CD14-positive monocyte (primary cell): ENCODE results near the gene STEEP1. TPM values are rescaled to one million over a fixed set of nuclear protein-coding genes. Genes with fewer than 3 reads are reported as not detected.

Experiments
- DNase-seq, 3 donors: peaks; one replicate each; pipeline ENCODE4 v3.0.0-alpha.2; 2011 to 2022
- H2AFZ ChIP-seq: 2 replicates; pipeline ENCODE4 v1.6.0; 2012; ENCODE audit warnings: mild to moderate bottlenecking, low read depth, low read length, inconsistent platforms; ENCODE audit not compliant: insufficient read depth, poor library complexity, severe bottlenecking
- H3K27ac ChIP-seq, 2 donors: 1 replicate in 1 of 2; 2 replicates in 1 of 2; pipeline ENCODE4 v1.5.1; 2012 to 2013; ENCODE audit warnings: low read length in 2 of 2, control low read depth in 1 of 2, inconsistent platforms in 1 of 2, low read depth in 1 of 2, mild to moderate bottlenecking in 1 of 2
- H3K27me3 ChIP-seq, 2 donors: one replicate each; pipeline versions ENCODE4 v1.6.0 to v1.6.1; 2011 to 2013; ENCODE audit warnings: low read length in 2 of 2; ENCODE audit not compliant: control insufficient read depth in 2 of 2, insufficient read depth in 2 of 2
- H3K36me3 ChIP-seq, 2 donors: replicated peaks in 1 of 2; 1 replicate in 1 of 2; 2 replicates in 1 of 2; pipeline versions ENCODE4 v1.5.1 to v1.6.1; 2012 to 2013; ENCODE audit warnings: low read length in 2 of 2, control low read depth in 1 of 2, inconsistent platforms in 1 of 2, mild to moderate bottlenecking in 1 of 2; ENCODE audit not compliant: insufficient read depth in 2 of 2, control insufficient read depth in 1 of 2
- H3K4me1 ChIP-seq, 2 donors: 1 replicate in 1 of 2; 2 replicates in 1 of 2; pipeline versions ENCODE4 v1.5.1 to v1.6.1; 2012 to 2013; ENCODE audit warnings: low read length in 2 of 2, control low read depth in 1 of 2, inconsistent platforms in 1 of 2, mild to moderate bottlenecking in 1 of 2, moderate library complexity in 1 of 2; ENCODE audit not compliant: insufficient read depth in 2 of 2, control insufficient read depth in 1 of 2
- H3K4me2 ChIP-seq: replicated peaks from 2 replicates; pipeline ENCODE3; 2012; ENCODE audit warnings: low read length, moderate library complexity, mild to moderate bottlenecking; ENCODE audit not compliant: poor library complexity, severe bottlenecking; ENCODE audit errors: extremely low read depth
- H3K4me3 ChIP-seq, 3 experiments: fragments of 200-600 bp in 1 of 3; sonication (generic) in 1 of 3; replicated peaks in 1 of 3; 1 replicate in 2 of 3; 2 replicates in 1 of 3; pipeline ENCODE4 v1.5.1; 2011 to 2013; ENCODE audit warnings: low read length in 3 of 3, mild to moderate bottlenecking in 3 of 3, control low read depth in 2 of 3, low read depth in 2 of 3, inconsistent platforms in 1 of 3, moderate library complexity in 1 of 3
- H3K79me2 ChIP-seq: 2 replicates; pipeline ENCODE4 v1.6.0; 2012; ENCODE audit warnings: mild to moderate bottlenecking, control low read depth, inconsistent platforms, low read length, moderate library complexity; ENCODE audit not compliant: insufficient read depth
- H3K9ac ChIP-seq: 2 replicates; pipeline ENCODE4 v1.6.0; 2017; ENCODE audit warnings: low read length, mild to moderate bottlenecking; ENCODE audit not compliant: insufficient read depth, poor library complexity, severe bottlenecking
- H3K9me3 ChIP-seq, 2 donors: replicated peaks in 1 of 2; 1 replicate in 1 of 2; 2 replicates in 1 of 2; pipeline versions ENCODE4 v1.5.1 to v1.6.1; 2012 to 2013; ENCODE audit warnings: low read length in 2 of 2, control low read depth in 1 of 2; ENCODE audit not compliant: control insufficient read depth in 1 of 2, insufficient read depth in 1 of 2
- H4K20me1 ChIP-seq: 2 replicates; pipeline ENCODE4 v1.6.0; 2012; ENCODE audit warnings: mild to moderate bottlenecking, low read length, control low read depth, moderate library complexity; ENCODE audit not compliant: insufficient read depth
- H3K27ac Mint-ChIP-seq, 7 donors: one replicate each; pipeline ENCODE4 v1.8.0; 2020; ENCODE audit warnings: mild to moderate bottlenecking in 7 of 7, mixed read lengths in 7 of 7, moderate library complexity in 6 of 7, inconsistent platforms in 2 of 7
- H3K27me3 Mint-ChIP-seq, 3 donors: one replicate each; pipeline ENCODE4 v1.8.0; 2021 to 2022; ENCODE audit warnings: low read depth in 3 of 3, mild to moderate bottlenecking in 3 of 3, mixed read lengths in 3 of 3, moderate library complexity in 3 of 3, inconsistent platforms in 1 of 3
- H3K36me3 Mint-ChIP-seq, 2 donors: one replicate each; pipeline ENCODE4 v1.8.0; 2020; ENCODE audit warnings: mixed read lengths in 2 of 2, inconsistent platforms in 1 of 2, mild to moderate bottlenecking in 1 of 2
- H3K4me1 Mint-ChIP-seq: one replicate; pipeline ENCODE4 v1.8.0; 2020; ENCODE audit warnings: mild to moderate bottlenecking, mixed read lengths
- H3K4me3 Mint-ChIP-seq, 2 donors: one replicate each; pipeline ENCODE4 v1.8.0; 2020; ENCODE audit warnings: mild to moderate bottlenecking in 2 of 2, mixed read lengths in 2 of 2, moderate library complexity in 1 of 2
- H3K9me3 Mint-ChIP-seq, 7 donors: one replicate each; pipeline ENCODE4 v1.8.0; 2020 to 2022; ENCODE audit warnings: mixed read lengths in 7 of 7, mild to moderate bottlenecking in 6 of 7, moderate library complexity in 6 of 7, inconsistent platforms in 2 of 7
- WGBS: methylation state at CpG from one replicate; pipeline ENCODE4 v1.1.5; 2013; ENCODE audit warnings: missing lambda C conversion rate; ENCODE audit not compliant: insufficient coverage; 5-methylcytosine and 5-hydroxymethylcytosine counted together
- intact Hi-C, 2 donors: fragments of 100-400 bp; cut with micrococcal nuclease; formaldehyde crosslinking; loops; one replicate each; pipeline versions ENCODE4 v1.15.0 to v1.15.1; 2023
- polyA plus RNA-seq, 3 donors: library from polyadenylated mRNA; depleted of rRNA in 1 of 3; unstranded in 2 of 3; stranded (reverse) in 1 of 3; fragments of 300-500 nt in 2 of 3; fragments of >200 nt in 1 of 3; fragmentation: Illumina TruSeq in 2 of 3; gene quantifications; 1 replicate in 2 of 3; 2 replicates in 1 of 3; pipeline ENCODE4 v1.2.3, GENCODE V29; 2012 to 2021
- TF ChIP-seq, protein P1 (sequence below): fragments of 200-600 bp; IDR thresholded peaks from one replicate; pipeline ENCODE4 v1.8.0; 2022; ENCODE audit warnings: antibody characterized with exemption, mild to moderate bottlenecking

Gene STEEP1
- polyA plus RNA-seq, 3 donors: 10.6 to 13.2 (median 12.6) TPM

DNA sequence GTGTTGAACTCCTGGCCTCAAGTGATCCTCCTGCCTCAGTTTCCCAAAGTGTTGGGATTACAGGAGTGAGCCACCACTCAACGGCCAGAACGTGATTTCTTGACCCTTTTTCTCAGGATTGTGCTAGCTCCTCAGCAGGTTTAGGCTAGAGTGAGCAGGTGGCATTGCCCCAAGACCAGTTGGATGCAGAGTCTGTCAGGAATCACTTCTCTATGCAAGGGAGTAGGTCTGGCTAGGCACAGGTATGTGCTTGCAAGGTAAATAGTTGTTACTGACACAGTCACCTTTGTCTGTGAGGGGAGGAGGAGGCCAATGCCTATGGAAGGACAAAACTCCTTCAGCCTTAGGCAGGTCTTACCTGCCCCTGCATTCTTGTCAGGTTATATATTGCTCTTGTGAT, 72.7 kb downstream of the STEEP1 start:
- Histone ChIP-seq H2AFZ (no peak overlapping the region), H3K9me3 (no peaks in the 10 kb centered on the region), H3K4me2 (no peak overlapping the region), H3K36me3 (no peaks in the 10 kb centered on the region), H3K27ac (no peak overlapping the region), H3K27me3 (no peaks in the 10 kb centered on the region), H3K4me3 (no peak overlapping the region), H3K9ac (no peak overlapping the region), H3K79me2 (no peaks in the 10 kb centered on the region), H3K4me1 (no peaks in the 10 kb centered on the region), H4K20me1 (no peaks in the 10 kb centered on the region)
- H3K4me3 Mint-ChIP-seq: no peak overlapping the region
- whole genome bisulfite sequencing: 93% methylated on average over 2 of the region's 2 CpGs
- DNase-seq: no peak
- intact Hi-C loops: no loop called here
- H3K27ac Mint-ChIP-seq: no peak overlapping the region
- TF ChIP-seq, protein P1, sequence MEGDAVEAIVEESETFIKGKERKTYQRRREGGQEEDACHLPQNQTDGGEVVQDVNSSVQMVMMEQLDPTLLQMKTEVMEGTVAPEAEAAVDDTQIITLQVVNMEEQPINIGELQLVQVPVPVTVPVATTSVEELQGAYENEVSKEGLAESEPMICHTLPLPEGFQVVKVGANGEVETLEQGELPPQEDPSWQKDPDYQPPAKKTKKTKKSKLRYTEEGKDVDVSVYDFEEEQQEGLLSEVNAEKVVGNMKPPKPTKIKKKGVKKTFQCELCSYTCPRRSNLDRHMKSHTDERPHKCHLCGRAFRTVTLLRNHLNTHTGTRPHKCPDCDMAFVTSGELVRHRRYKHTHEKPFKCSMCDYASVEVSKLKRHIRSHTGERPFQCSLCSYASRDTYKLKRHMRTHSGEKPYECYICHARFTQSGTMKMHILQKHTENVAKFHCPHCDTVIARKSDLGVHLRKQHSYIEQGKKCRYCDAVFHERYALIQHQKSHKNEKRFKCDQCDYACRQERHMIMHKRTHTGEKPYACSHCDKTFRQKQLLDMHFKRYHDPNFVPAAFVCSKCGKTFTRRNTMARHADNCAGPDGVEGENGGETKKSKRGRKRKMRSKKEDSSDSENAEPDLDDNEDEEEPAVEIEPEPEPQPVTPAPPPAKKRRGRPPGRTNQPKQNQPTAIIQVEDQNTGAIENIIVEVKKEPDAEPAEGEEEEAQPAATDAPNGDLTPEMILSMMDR: no peak
- H3K4me1 Mint-ChIP-seq: peaks cover 10% of the 10 kb centered on the region
- H3K9me3 Mint-ChIP-seq: no peaks in the 10 kb centered on the region
- no peaks in the 10 kb centered on the region for H3K36me3 Mint-ChIP-seq
- H3K27me3 Mint-ChIP-seq: peaks cover 0 to 11% (median 0%) of the 10 kb centered on the region in 3 donors

DNA sequence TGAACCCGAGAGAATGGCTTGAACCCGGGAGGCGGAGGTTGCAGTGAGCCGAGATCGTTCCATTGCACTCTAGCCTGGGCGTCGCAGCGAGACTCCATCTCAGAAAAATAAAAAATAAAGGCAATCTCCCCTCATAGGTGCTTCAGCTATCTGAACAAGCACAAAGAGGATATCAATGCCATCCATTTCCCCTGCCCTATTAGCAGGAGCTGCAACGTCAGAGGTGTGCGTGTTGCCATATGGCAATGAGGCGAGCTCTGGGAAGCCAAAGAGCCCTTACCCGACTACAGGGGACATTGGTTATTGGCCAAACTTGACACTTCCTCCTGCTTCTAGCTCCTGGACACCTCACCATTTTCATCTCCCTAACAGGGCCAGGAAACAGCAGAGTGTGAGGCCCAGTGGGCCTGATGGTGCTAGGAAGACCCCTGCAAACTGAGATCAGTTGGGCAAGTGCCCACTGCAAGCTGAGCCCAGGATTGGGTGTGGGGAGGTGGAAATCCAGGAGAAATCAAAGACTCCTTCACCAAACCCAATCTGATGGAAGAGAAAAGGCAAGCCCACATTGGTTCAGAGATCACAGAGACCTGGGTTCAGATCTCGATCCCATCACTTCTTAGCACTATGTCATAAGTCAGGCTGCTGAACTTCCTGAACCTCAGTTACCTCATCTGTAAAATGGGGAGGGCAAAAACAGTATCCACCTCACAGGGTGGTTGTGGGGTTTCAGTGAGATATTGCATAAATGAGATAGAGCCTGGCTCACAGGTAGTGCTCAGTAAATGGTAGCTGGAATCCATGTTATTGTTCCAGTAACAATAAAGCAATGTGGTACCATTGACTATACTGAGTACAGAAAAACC, 75.8 kb downstream of the STEEP1 start:
- H3K27me3 Mint-ChIP-seq: peaks cover 0 to 16% (median 0%) of the 10 kb centered on the region in 3 donors
- no peak for DNase-seq
- no peak overlapping the region for H3K4me3 Mint-ChIP-seq
- TF ChIP-seq, protein P1: no peak
- Histone ChIP-seq H2AFZ (no peak overlapping the region), H4K20me1 (no peaks in the 10 kb centered on the region), H3K27ac (no peak overlapping the region), H3K9ac (no peak overlapping the region), H3K27me3 (no peaks in the 10 kb centered on the region), H3K4me2 (no peak overlapping the region), H3K36me3 (no peaks in the 10 kb centered on the region), H3K4me1 (no peaks in the 10 kb centered on the region), H3K9me3 (no peaks in the 10 kb centered on the region), H3K4me3 (no peak overlapping the region), H3K79me2 (no peaks in the 10 kb centered on the region)
- intact Hi-C loops: no loop called here
- H3K9me3 Mint-ChIP-seq: no peaks in the 10 kb centered on the region
- no peaks in the 10 kb centered on the region for H3K36me3 Mint-ChIP-seq
- no peak overlapping the region for H3K27ac Mint-ChIP-seq
- WGBS: 60% methylated on average over 2 of the region's 13 CpGs
- H3K4me1 Mint-ChIP-seq: no peaks in the 10 kb centered on the region
